ENCODE measurements around the gene CNBD2.
"Not testable (repeated sequence)": the region's sequence is repeated elsewhere in the genome, so short reads cannot be mapped to it uniquely, and the experiment has no call there.

CNBD2 gene

DNA sequence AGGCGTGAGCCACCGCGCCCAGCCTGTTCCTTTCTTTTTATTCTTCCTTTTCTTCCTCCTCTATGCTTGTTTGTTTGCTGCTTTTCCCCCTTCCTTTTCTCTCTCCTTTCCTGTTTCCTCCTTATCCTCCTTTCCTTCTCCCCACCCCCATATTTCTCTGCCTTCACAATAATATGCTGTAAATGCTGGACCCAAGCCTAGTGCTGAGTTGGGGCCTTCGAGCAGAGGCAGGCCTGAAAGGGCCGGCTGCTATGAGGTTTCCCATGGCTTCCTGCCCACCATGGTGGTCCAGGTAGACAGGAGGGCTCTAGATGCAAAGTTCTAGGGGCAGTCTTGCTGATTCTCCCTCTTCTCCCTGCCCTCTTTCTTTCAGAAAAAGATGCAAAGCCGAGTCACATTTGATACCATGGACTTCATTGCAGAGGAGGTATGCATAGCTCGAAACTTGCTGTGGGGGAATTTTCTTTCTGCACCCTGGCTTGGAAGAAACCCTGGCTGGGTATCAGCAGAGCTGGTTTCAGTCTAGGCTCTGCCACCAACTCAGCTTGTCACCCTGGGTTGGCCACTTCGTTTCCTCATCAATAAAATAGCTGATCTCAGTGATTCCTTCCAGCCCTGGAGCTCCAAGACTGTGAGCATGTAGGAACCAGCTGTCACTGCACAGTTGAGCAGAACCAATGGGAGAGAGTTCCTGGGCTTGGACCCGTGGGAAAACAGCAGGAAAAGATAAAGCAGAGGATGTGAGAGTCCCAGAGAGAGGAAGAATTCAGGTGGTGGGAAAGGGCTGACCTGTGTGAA, 7.4 kb downstream of the CNBD2 start:
- DNase-seq: no peak

DNA sequence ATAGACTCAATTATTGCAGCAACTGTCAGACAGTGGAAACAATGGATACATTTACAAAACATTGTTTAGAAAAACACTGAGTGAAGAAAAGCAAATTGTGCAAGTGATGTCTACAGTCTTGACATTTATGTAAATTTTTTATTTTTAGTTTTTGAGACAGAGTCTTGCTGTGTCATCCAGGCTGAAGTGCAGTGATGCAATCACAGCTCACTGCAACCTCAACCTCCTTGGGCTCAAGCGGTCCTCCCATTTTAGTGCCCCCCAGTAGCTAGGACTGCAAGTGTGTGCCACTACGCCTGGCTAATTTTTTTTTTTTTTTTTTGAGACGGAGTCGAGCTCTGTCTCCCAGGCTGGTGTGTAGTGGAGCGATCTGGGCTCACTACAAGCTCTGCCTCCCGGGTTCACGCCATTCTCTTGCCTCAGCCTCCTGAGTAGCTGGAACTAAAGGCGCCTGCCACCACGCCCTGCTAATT, 9.7 kb downstream of the CNBD2 start:
- no peak for DNase-seq

DNA sequence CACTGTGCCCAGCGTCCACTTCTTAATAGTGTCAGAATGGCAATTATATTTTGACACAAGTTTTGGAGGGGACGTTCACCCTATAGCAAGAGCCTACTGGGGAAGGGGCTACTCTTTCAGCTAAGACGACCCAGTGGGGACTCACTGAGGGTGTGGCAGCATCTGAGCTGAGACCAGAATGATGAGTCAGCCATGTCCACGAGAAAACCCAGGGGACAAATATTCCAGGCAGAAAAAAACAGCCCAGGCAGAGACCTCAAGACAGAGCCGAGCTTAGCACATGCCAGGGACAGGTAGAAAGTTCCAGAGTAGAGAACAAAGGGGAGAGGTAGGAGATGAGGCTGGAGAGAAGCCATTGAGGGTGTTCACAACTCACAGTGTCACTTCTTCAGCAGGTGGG, 11.2 kb downstream of the CNBD2 start:
- DNase-seq: no peak

DNA sequence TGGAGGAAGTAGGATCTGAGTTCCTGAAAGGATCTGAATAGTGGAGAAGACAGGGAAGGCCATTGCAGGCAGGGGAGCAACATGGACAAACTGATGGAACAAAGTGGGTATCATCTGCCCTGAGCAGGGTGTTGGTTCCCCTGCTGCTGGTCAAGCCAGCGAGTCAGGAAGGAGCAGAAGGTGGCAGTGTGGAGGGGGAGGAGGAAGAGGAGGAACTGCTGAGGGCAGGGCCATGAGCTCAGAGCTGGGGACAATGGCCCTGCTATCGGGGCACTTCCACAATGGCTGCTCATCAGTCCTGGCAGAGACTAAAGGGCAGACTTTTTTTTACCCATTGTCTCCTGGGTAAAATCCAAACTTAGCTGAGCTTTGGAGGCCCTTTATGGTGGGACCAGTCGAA, 13.6 kb downstream of the CNBD2 start:
- no peak for DNase-seq

DNA sequence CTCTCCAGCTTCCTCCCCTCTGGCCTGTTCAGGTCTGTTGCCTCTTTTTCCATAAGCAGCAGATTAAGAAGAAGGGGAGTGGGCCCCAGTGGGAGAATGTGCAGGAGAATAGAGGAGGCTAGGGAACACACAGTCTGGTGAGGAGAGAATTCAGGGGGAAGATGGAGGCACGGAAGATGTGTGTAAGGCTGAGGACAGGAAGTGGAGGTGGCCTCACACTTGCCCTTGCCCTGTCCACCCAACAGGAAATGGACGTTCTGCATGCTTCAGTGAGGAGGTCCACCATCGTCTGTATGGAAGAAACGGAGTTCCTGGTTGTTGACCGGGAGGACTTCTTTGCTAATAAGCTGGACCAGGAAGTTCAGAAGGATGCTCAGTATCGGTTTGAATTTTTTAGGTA, 16.0 kb downstream of the CNBD2 start:
- DNase-seq: no peak

DNA sequence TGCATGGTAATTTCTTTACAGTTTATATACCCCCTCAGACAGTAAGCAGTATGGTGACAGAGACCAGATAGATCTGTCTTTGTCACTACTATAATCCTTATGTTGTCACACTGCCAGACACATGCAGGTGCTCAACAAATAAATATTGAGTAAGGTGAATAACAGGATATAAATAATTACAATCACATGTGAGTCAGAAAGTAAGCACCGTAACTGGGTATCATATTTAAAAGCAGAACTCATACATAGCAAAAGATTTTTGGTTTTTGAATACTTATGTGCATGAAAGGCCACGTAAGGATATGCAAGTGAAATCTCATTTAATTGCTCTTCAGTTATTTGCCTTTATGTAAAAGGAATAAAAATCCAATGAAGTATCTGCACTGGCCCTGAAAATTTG, 17.4 kb downstream of the CNBD2 start:
- no peak for DNase-seq

DNA sequence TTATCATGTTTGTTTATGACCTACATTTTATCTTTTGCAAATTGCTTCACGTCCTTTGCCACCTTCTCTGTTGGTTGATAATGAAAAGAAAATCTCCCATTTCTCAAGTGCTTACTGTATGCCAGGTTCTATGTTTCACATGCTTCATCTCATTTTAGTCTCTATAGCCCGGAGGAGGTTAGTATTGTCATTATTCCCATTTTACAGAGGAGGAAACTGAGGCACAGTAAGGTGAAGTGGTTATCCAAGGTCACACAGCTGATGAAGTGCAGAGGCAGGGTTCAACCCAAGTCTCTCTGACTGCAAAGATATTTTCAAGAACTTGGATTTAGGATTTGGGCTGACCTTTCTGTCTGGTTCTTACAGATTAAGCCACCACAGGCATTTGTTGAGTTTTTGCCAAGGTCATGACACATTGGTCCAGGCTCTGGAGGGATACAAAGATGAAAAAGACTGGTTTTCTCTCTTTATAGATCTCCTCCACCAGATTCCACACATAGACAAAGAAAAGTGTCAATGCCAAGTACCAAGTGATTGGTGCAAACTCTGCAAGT, 20.6 kb downstream of the CNBD2 start:
- DNase-seq: no peak

DNA sequence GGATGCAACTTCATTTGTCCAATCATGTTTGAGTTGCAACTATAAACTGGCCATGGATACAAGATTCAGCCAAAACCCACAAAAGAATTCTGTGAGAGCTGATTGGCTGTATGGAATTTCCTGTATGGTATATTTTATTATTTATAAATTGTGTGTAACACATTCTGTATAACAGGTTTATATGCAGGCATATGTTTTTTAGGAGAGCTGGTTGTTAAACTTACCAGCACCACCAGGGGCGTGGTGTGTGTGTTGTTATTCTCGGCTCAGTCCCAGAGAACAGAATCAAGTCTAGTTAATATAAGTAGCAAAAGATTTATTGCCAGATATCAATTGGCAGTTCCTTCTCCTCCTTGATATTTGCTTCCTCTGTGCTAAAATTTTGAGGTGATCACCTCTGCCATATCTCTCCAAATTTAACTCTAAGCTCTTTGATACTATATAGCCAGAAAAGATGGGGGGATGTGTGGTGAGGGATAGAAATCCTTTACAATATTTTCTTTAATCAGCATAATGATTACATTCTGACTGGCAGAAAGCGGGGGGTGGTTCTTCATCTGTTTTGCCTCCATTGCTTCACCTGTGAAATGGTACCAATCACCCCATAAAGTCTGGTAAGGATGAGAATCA, 22.9 kb downstream of the CNBD2 start:
- DNase-seq: peak; percentile 19

DNA sequence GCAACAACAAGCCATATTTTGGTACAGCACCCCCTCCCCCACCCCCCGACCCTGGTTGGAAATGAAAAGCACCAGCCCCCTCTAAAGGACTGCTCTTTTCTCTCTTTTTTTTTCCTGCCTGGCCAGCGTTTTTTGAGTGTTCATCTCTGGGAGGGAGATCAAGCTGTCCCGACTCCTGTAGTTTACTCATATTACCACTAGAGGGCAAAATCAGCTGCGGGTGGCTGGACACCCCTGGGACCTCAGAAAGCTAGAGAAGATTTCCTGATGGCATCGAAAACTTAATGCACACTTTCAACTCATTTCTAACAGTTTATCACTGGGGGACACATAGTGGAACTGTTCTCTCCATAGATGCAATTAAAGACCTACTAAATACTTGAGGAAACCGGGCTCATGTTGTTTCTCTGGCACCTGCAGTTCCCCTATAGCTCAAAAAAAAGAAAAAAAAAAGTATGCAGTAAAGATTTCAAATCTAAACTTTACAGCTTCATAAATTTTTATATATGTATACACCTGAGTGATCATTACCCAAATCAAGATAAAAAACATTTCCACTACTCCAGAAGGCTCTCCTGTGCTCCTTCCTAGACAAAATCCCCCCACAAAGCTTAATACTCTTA, 24.4 kb downstream of the CNBD2 start:
- peak; percentile 65 for DNase-seq

DNA sequence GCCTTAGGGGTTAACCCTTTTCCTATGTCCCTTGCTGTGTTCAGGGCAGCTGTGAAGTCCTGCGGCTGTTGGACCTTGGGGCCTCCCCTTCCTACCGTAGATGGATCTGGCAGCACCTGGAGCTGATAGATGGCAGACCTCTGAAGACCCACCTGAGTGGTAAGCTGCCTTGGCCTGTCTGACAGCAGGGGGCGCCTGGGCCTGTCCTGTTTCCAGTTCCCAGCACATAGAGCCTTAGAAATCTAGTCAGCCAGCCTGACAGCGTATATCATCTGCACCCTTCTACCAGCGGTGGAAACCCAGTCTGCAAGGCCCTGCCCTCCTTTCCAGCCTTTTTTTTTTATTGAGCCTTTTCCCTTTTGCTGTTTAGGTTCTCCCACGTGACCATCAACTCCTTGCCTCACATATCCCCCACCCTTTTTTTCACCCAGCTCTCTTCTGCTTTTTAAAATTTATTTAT, 26.6 kb downstream of the CNBD2 start:
- peak; percentile 68 for DNase-seq

DNA sequence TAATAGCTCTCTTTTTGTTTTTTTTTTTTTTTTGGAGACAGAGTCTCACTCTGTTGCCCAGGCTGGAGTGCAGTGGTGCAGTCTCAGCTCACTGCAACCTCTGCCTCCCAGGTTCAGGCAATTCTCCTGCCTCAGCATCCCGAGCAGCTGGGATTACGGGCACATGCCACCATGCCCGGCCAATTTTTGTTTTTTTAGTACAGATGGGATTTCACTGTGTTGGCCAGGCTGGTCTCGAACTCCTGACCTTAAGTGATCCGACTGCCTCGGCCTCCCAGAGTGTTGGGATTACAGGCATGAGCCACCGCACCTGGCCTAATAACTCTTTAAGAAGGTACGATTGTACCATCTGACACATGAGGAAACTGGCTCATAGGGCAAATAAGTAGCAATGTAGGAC, 28.1 kb downstream of the CNBD2 start:
- not testable (repeated sequence) for DNase-seq

DNA sequence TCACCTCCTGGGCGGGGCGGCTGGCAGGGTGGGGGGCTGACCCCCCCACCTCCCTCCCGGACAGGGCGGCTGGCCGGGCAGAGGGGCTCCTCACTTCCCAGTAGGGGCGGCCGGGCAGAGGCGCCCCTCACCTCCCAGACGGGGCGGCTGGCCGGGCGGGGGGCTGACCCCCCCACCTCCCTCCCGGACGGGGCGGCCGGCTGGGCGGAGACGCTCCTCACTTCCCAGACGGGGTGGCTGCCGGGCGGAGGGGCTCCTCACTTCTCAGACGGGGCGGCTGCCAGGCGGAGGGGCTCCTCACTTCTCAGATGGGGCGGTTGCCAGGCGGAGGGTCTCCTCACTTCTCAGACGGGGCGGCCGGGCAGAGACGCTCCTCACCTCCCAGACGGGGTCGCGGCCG, 32.9 kb downstream of the CNBD2 start:
- DNase-seq: not testable (repeated sequence)

DNA sequence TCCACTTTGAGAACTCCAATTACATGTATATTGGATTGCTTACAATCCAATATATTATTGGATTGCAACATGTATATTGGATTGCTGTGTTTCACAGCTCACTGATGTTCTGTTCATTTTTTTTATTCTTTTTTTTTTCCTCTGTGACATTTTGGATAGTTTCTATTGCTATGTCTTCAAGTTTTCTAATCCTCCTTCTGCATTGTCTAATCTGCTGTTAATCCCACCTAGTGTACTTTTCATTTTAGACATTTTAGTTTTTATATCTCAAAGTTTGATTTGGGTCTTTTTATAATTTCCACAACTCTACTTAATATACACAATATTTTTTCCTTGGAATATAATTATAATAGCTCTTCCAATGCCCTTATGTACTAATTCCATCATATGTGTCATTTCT, 34.5 kb downstream of the CNBD2 start:
- no peak for DNase-seq

DNA sequence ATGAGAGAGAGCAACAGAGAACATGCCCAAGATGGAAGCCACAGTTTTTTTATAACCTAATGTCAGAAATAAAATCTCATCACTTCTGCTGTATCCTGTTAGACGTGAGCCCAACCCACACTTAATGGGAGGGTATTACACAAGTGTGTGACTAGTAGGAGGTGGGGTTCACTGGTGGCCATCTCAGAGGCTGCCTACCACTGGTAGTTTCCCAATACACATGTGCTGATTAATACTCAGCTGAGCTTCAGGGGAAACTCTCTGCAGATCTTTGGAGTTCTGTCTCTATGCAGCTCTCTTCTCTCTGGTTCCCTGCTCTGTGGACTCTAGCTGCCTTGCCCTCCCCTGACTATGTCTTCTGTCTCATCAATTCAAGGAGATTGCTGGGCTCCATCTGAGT, 35.7 kb downstream of the CNBD2 start:
- DNase-seq: no peak

DNA sequence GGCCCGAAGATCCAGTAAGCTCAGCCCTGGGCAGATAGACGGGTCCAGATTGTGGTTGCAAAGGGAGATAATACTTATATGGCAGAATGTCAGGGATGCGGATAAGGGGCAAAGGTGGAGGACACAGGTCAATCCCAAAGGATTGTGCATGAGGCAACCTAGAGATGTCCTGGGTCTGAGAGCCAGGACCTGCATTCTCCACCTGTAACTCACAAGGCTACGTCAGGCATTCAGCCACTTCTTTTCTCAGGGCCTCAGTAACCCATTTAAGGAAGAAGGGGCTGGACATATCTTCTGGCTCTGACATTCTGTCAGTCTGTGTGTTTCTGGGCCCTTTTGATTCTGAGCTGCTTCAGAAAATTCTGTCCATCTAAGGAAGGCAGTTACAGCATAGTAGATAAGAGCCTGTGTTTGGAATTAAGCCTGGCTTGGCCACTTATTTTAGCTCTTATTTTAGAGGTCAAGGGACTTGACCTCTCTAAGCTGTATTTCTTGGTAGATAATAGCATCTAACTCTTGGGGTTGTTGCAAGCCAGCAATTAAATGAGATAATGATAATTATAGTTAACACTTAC, 40.2 kb downstream of the CNBD2 start:
- no peak for DNase-seq

DNA sequence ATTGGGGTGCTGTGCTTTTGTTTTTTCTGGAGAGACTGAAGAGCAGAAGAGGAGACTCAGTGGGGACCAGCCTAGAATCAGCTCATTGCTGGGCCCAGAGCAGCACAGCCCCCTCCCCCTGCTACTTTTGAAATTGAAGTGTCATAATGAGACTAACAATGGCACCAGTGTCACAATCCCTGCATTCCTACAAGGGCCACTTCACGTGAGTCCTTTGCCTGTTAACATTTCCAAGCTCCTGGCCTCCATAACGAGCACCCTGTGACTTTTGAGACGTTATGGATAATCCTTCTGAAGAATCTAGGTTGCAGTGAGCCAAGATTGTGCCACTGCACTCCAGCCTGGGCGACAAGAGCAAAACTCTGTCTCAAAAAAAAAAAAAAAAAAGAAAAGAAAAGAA, 41.7 kb downstream of the CNBD2 start:
- DNase-seq: no peak

DNA sequence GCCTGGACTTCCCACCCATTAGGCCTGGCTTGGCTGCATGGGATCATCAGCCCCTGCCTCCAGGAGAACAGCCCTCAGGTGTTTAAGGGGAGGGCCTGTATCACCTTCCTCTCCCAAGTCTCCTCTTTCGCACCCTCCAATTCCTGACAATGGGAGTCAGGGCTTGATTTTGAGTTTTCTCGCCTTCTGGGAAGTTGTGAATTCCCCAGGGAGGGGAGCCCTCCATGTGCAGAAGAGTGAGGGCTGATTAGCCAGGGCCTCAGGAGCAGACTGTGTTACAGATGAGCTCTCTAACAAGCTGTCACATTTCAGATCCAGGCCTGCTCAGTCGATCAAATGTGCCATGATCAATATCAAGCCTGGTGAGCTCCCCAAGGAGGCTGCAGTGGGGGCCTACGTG, 42.4 kb downstream of the CNBD2 start:
- no peak for DNase-seq

DNA sequence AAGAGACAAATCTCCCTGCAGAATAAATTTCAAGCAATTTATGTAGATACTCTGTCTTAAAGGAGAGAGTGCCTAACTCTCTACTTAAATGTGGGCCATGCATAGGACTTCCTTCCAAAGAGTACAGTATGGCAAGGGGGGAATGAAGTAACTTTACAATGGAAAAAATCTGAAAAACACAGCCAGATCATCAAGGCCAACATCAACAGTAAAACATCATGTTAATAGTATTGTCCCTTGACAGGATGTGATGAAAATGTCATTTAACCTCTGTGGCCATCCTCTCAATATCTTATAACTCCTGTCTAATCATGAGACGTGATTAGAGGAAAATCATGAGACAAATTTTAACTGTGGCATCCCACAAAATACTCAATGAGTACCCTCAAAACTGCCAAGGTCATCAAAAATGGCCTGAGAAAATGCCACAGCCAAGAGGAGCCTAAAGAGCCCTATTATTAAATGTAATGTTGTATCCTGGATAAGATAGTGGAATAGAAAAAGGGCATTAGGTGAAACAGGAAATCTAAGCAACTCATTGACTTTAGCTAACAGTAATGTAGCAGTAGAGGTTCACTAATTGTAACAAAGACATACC, 47.5 kb downstream of the CNBD2 start:
- no peak for DNase-seq

DNA sequence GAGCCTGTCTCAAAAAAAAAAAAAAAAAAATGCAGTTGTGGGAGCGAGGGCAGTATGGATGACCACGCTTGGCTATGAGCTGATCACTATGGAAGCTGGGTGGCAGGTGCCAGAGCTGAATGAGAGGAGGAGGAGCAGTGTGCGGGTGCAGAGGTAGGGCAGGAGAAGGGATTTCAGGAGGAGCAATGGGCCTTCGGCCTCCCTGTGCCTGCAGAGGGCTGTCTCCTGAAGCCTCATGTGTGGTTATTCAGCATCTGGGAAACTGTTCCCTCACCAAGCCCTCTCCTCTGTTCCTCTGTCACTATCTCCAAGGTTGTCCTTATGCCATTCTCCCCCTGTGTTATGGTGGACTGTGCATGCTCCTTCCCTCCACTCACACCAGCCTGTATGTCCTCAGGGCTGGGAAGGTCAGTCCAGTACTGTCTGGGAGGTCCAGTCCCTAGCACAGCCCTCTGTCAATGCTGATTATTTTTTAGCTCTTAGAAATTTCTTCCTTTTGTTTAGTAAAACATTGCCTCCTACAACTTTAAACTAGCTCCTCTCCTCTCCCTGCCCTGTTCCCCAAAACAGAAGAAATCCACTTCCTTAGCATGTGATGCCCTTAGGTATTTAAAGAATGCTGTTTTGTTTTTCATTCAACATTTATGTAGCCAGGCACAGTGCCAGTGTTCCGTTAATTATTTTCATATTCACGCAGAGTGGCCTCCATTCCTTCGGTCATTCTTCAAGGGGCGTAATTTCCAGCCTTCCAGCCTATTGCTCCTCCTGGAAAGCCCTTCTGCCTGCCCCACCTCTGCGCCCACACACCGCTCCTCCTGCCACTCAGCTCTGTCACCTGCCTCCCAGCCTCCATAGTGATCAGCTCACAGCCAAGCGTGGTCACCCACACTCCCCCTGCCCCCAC, 48.9 kb downstream of the CNBD2 start:
- peak; percentile 85 for DNase-seq

DNA sequence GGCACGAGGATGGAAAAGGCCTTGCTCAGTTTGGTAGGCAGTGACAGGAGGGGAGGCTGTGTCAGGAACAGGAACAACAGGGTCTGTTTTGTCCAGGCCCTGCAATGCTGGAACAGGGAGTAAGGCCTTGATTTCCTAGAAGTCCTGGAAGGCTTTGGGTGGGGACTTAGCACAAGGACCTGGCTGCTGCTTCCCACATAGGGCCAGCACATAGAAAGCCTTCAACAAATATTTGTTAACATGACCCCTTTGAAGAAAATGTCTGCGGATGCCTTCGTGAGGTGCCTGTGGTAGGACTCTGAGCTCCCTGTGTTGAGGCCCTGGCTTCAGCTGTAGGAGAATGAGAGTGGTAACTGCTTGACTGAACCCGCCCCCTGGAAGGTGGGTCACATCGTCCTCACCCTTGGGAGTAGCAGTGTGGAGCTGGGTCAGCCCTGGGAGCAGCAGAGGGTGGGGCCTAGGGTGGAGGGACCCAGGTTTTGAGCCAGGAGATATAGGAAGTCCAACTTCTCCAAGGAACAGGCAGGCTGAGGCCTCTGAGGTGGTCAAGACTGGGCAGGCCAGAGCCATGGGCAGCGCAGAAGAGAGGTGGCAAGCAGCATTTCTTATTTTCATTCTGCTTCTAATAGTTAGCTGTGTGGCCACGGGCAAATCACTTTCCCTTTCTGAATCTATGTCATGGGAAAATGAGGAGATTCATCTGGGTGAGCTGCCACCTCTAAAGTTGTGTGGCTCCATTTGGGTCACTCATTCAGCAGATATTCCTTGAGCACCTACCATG, 50.0 kb downstream of the CNBD2 start:
- no peak for DNase-seq

DNA sequence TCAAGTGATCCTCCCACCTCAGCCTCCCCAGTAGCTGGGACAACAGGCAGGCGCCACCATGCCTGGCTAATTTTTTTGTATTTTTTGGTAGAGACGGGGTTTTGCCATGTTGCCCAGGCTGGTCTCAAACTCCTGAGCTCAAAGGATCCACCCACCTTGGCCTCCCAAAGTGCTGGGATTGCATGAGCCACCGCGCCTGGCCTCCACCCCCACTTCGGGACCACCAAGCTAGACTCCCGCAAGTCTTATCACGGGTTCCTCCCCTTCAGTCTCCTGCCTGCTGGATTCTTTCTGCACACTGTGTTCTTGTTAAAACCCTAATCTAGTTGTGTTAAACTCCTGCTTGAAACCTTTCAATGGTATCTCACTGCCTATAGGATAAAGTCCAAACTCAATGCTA, 57.7 kb downstream of the CNBD2 start:
- not testable (repeated sequence) for DNase-seq
